ENCODE data around the gene RNASE11. TPM values are rescaled to one million over a fixed set of nuclear protein-coding genes. Genes with fewer than 3 reads are reported as not detected.
"Not testable (repeated sequence)": the region's sequence is repeated elsewhere in the genome, so short reads cannot be mapped to it uniquely, and the experiment has no call there.

The RNASE11 gene
- total and polyA plus RNA-seq, 2 donors (not counting 1 experiment from before 2014, with no cell fraction given), result not detected

GRCh38 chr14:20568393-20568792 lies 19.4 kb downstream of the RNASE11 start:
- intact Hi-C loops (cut with micrococcal nuclease), result no loop called here
- Mint-ChIP-seq H3K9me3 (ENCODE audit: insufficient read depth) (no peaks in the 10 kb centered on the region), H3K27me3 (peaks cover 3% of the 10 kb centered on the region), H3K4me3 (no peak overlapping the region), H3K4me1 (no peaks in the 10 kb centered on the region), H3K27ac (no peak overlapping the region)
- Histone ChIP-seq H3K4me1 (ENCODE audit: control insufficient read depth in 2 of 2, insufficient read depth in 2 of 2, low read length in 2 of 2) (no peaks in the 10 kb centered on the region), H3K79me2 (ENCODE audit: control insufficient read depth, insufficient read depth, low read length) (no peaks in the 10 kb centered on the region), H3K36me3 (replicated peaks in 1 of 2; ENCODE audit: control extremely low read depth in 1 of 2, control insufficient read depth in 1 of 2, extremely low read depth in 1 of 2, insufficient read depth in 2 of 2, low read length in 1 of 2) (no peaks in the 10 kb centered on the region), H3K9me3 (ENCODE audit: control extremely low read depth in 1 of 3, control insufficient read depth in 2 of 3, insufficient read depth in 1 of 3, low read length in 2 of 3) (peaks cover 0 to 12% (median 6%) of the 10 kb centered on the region in 3 donors), H3K4me3 (ENCODE audit: control extremely low read depth in 1 of 5, extremely low read depth in 1 of 5, insufficient read depth in 1 of 5, low read depth in 2 of 5, low read length in 4 of 5) (no peak overlapping the region), H3K9ac (ENCODE audit: low read length) (no peak overlapping the region), H4K20me1 (ENCODE audit: control insufficient read depth, insufficient read depth, low read length, poor library complexity, severe bottlenecking) (no peaks in the 10 kb centered on the region), H3K27me3 (replicated peaks in 1 of 4; ENCODE audit: control extremely low read depth in 1 of 4, control insufficient read depth in 3 of 4, insufficient read depth in 4 of 4, low read length in 3 of 4) (no peaks in the 10 kb centered on the region), H3K4me2 (replicated peaks; ENCODE audit: low read depth, low read length, poor library complexity, severe bottlenecking) (no peak overlapping the region), H2AFZ (ENCODE audit: insufficient read depth, low read depth, low read length, poor library complexity, severe bottlenecking) (no peak overlapping the region), H3K27ac (ENCODE audit: low read length in 2 of 2) (no peak overlapping the region)
- ChIA-PET CTCF (interaction anchor here (1.5 kb wide), 1 partner anchor 38 kb away, joined by 4 read pairs; no protein-coding TSS in a partner anchor), POLR2A (no interaction called here)
- ATAC-seq (ENCODE audit: low read depth), result no peak
- no peak for TF ChIP-seq CTCF (IDR thresholded peaks at IDR 0.05)
- TF ChIP-seq EZH2 (IDR thresholded peaks at IDR 0.05; ENCODE audit: borderline replicate concordance, insufficient read depth, low read depth, low read length, poor library complexity, severe bottlenecking), result no peak
- no peak for DNase-seq
- 100% methylated on average over 1 of the region's 3 CpGs for WGBS (ENCODE audit: insufficient coverage)

- POLR2A ChIA-PET; H3K27me3 ChIP-seq (replicated peaks in 1 of 4; ENCODE audit: control extremely low read depth in 1 of 4, control insufficient read depth in 3 of 4, insufficient read depth in 4 of 4, low read length in 3 of 4); H3K9ac ChIP-seq (ENCODE audit: low read length); ATAC-seq (ENCODE audit: low read depth); H3K4me1 Mint-ChIP-seq; H3K9me3 Mint-ChIP-seq (ENCODE audit: insufficient read depth); DNase-seq; H3K4me3 ChIP-seq (ENCODE audit: control extremely low read depth in 1 of 5, extremely low read depth in 1 of 5, insufficient read depth in 1 of 5, low read depth in 2 of 5, low read length in 4 of 5); H3K27ac Mint-ChIP-seq; H3K27ac ChIP-seq (ENCODE audit: low read length in 2 of 2); H3K27me3 Mint-ChIP-seq; H3K4me1 ChIP-seq (ENCODE audit: control insufficient read depth in 2 of 2, insufficient read depth in 2 of 2, low read length in 2 of 2); CTCF ChIA-PET; H3K79me2 ChIP-seq (ENCODE audit: control insufficient read depth, insufficient read depth, low read length); H2AFZ ChIP-seq (ENCODE audit: insufficient read depth, low read depth, low read length, poor library complexity, severe bottlenecking); H4K20me1 ChIP-seq (ENCODE audit: control insufficient read depth, insufficient read depth, low read length, poor library complexity, severe bottlenecking); H3K4me3 Mint-ChIP-seq; H3K36me3 ChIP-seq (replicated peaks in 1 of 2; ENCODE audit: control extremely low read depth in 1 of 2, control insufficient read depth in 1 of 2, extremely low read depth in 1 of 2, insufficient read depth in 2 of 2, low read length in 1 of 2); H3K4me2 ChIP-seq (replicated peaks; ENCODE audit: low read depth, low read length, poor library complexity, severe bottlenecking); intact Hi-C loops (cut with micrococcal nuclease): not testable (repeated sequence)
- peaks cover 0 to 12% (median 6%) of the 10 kb centered on the region in 3 donors for H3K9me3 ChIP-seq (ENCODE audit: control extremely low read depth in 1 of 3, control insufficient read depth in 2 of 3, insufficient read depth in 1 of 3, low read length in 2 of 3)
- 100% methylated on average over 1 of the region's 1 CpG for WGBS (ENCODE audit: insufficient coverage)
Observed at GRCh38 chr14:20567199-20567598, 20.6 kb downstream of the RNASE11 start.
